ENCODE data around the gene CENPC.

Gene CENPC

DNA sequence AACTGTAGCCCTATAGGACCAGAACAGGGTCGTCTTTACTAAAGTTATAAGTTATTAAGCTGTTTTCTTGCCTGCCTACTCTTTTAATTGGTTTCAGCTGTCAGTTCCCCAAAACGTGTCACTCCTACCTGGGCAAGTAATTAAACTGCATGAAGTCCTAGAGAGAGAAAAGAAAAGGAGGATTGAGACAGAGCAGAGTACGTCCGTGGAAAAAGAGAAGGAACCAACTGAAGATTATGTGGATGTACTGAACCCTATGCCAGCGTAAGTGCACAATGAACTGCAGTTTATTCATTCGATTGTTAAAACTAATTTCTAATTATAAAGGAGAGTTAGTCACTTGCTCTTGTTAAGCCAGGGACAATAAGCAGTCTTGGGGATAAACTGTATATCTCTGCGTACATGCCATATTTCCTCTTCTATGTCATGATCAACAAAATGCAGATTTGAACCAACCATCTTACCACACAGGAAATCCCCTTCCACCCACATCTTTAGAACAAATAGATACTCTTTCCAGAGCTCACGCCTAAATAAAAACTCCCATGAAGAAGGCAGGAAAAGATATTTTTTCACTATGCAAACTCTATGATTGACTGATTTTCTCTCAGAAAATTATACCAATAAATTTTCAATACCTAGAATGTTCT is 36.0 kb upstream of the CENPC start:
- TF ChIP-seq MYC (IDR thresholded peaks at IDR 0.05; ENCODE audit: low read depth, low read length) = no peak
- no peak for DNase-seq (ENCODE audit: low read depth)
- no peak overlapping the region for H3K4me3 ChIP-seq (ENCODE audit: low read depth, low read length)

DNA sequence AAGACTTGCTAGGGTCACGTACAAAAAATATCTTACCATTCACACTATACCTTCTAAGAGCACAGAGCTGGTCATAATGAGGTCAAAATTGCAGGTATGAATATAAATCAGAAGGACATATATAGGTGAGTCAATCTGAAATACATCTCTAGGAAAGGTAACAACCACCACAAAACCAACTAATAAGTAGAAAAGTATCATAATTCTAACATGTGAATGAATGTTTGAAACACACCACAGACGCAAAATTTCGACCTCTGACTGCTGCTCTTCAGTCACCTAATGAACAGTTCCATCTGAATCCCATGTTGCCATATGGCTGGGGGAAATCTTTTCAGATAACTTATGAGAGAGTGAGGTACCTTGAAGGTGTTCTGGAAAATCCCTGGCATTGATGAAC is 35.3 kb upstream of the CENPC start:
- no peak for DNase-seq (ENCODE audit: low read depth)
- TF ChIP-seq, protein P1, sequence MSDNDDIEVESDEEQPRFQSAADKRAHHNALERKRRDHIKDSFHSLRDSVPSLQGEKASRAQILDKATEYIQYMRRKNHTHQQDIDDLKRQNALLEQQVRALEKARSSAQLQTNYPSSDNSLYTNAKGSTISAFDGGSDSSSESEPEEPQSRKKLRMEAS (IDR thresholded peaks at IDR 0.05; ENCODE audit: low read depth, low read length) = no peak
- TF ChIP-seq POLR2A (IDR thresholded peaks at IDR 0.05; ENCODE audit: extremely low read depth, insufficient read length) = no peak
- TF ChIP-seq MYC (IDR thresholded peaks at IDR 0.05; ENCODE audit: low read depth, low read length) = no peak
- TF ChIP-seq, protein P2, sequence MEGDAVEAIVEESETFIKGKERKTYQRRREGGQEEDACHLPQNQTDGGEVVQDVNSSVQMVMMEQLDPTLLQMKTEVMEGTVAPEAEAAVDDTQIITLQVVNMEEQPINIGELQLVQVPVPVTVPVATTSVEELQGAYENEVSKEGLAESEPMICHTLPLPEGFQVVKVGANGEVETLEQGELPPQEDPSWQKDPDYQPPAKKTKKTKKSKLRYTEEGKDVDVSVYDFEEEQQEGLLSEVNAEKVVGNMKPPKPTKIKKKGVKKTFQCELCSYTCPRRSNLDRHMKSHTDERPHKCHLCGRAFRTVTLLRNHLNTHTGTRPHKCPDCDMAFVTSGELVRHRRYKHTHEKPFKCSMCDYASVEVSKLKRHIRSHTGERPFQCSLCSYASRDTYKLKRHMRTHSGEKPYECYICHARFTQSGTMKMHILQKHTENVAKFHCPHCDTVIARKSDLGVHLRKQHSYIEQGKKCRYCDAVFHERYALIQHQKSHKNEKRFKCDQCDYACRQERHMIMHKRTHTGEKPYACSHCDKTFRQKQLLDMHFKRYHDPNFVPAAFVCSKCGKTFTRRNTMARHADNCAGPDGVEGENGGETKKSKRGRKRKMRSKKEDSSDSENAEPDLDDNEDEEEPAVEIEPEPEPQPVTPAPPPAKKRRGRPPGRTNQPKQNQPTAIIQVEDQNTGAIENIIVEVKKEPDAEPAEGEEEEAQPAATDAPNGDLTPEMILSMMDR (IDR thresholded peaks at IDR 0.05; ENCODE audit: low read depth, low read length) = no peak
- H3K4me3 ChIP-seq (ENCODE audit: low read depth, low read length) = no peak overlapping the region

DNA sequence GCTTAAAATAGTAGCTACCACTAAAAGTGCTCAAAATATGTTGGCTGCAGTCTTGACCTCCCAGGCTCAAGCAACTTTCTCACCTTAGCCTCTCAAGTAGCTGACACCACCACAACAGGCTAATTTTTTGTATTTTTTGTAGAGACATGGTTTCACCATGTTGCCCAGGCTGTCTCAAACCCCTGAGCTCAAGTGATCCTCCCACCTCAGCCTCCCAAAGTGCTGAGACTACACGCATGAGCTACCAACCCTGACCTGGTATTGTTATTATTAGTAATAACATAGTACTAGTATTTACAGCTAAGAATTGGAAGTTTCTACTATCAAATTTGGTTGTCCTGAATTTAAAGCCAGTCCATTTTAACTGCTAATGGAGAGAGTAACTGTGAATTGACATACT is 31.2 kb upstream of the CENPC start:
- no peak overlapping the region for H3K4me3 ChIP-seq (ENCODE audit: low read depth, low read length)
- TF ChIP-seq, protein P1 (IDR thresholded peaks at IDR 0.05; ENCODE audit: low read depth, low read length) = no peak
- TF ChIP-seq, protein P2 (IDR thresholded peaks at IDR 0.05; ENCODE audit: low read depth, low read length) = no peak
- TF ChIP-seq MYC (IDR thresholded peaks at IDR 0.05; ENCODE audit: low read depth, low read length) (no peak), POLR2A (IDR thresholded peaks at IDR 0.05; ENCODE audit: extremely low read depth, insufficient read length) (no peak)
- no peak for DNase-seq (ENCODE audit: low read depth)

DNA sequence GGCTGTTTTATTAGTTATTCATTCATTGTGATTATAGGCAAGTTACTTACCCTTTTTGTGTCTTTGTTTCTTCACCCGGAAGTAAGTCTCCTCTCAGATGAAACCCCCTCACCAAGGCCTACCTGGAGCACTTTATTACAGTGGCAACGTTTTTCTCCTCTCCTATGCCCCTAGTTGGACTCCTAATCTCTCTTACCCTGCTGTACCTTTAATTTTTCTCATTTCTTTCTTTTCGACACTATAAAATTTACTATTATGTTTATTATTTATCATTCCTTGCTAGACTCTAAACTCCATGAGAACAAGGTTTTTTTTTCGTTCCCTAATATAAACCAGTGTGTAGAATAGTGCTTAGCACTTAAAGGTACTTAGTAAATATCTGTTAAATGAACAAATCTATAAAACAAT is 30.8 kb upstream of the CENPC start:
- DNase-seq (ENCODE audit: low read depth) = no peak
- no peak for TF ChIP-seq POLR2A (IDR thresholded peaks at IDR 0.05; ENCODE audit: extremely low read depth, insufficient read length)
- TF ChIP-seq, protein P1 (IDR thresholded peaks at IDR 0.05; ENCODE audit: low read depth, low read length) = no peak
- no peak for TF ChIP-seq MYC (IDR thresholded peaks at IDR 0.05; ENCODE audit: low read depth, low read length)
- TF ChIP-seq, protein P2 (IDR thresholded peaks at IDR 0.05; ENCODE audit: low read depth, low read length) = no peak
- no peak overlapping the region for H3K4me3 ChIP-seq (ENCODE audit: low read depth, low read length)

DNA sequence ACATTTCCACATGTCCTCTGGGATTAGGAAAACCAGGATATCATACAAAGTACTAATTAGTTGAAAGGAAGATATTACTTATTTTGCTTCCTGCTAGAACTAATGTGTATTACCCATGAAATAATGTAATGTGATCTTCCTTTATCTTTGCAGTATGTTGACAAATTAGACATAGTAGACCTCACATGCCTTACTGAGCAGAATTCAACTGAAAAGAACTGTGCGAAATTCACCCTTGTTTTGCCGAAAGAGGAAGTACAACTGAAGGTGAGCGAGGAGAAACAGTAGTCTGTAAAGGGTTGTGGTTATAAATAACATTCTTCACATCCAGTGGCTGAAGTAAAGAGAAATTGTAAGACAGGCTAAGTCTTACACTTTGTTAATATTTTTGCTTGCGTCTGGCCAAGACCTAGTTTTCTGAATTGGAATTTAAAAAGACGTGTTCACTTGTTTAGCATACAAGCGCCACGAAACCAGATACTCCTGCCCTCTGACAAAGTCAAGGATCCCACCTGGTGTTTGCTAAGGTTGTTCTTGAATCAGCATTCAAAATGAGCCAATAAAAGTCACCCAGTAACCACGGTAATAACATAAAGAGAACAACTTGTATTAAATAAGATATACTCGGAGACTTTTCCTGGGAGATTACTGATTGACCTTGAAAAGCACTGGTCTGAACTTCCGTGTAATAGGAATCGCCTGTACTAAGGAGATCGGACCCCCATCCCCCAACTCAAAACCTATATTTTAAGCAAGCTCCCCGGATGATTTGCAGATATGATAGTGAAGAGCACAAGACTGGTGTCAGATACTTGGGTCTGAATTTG is 30.1 kb upstream of the CENPC start:
- TF ChIP-seq MYC (IDR thresholded peaks at IDR 0.05; ENCODE audit: low read depth, low read length) = no peak
- TF ChIP-seq POLR2A (IDR thresholded peaks at IDR 0.05; ENCODE audit: extremely low read depth, insufficient read length) = no peak
- TF ChIP-seq, protein P2 (IDR thresholded peaks at IDR 0.05; ENCODE audit: low read depth, low read length) = no peak
- TF ChIP-seq, protein P1 (IDR thresholded peaks at IDR 0.05; ENCODE audit: low read depth, low read length) = no peak

DNA sequence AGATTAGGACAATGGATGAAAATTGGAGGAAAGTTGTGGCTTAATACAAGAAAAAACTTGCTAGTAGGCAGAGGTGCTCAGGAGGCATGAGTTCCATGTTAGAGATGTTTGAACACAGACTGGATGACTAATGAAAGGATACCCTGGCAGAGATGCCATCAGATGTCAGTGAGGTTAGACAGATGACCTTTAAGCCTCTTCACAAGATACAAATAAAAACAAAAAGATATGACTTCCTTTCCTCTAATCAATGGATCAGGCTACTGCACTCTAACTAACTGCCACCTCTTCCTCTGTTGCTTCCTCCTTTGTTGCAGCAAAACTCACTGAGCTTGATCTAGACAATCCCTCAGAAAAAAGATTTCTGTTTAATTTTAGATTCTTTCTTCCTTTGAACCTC is 27.9 kb upstream of the CENPC start:
- H3K4me3 ChIP-seq (ENCODE audit: low read depth, low read length) = no peak overlapping the region
- TF ChIP-seq MYC (IDR thresholded peaks at IDR 0.05; ENCODE audit: low read depth, low read length) = no peak
- TF ChIP-seq, protein P2 (IDR thresholded peaks at IDR 0.05; ENCODE audit: low read depth, low read length) = no peak
- TF ChIP-seq, protein P1 (IDR thresholded peaks at IDR 0.05; ENCODE audit: low read depth, low read length) = no peak
- TF ChIP-seq POLR2A (IDR thresholded peaks at IDR 0.05; ENCODE audit: extremely low read depth, insufficient read length) = no peak
- no peak for DNase-seq (ENCODE audit: low read depth)

More for the DNA sequence above, 30.1 kb upstream of the CENPC start:
- no peak overlapping the region for H3K4me3 ChIP-seq (ENCODE audit: low read depth, low read length)
- DNase-seq (ENCODE audit: low read depth) = peak; percentile 71

All from NB4 (cell line).